MM.1S (cell line): ENCODE results near the gene ZNF778.

ENCODE experiments used
- DNase-seq: peaks from one replicate; pipeline ENCODE4 v3.0.0-alpha.2; 2015
- H2AFZ ChIP-seq: fragments of 300-600 bp; sonication (generic); 2 replicates; pipeline ENCODE4 v1.6.0; 2016; ENCODE audit warnings: antibody characterized with exemption, low read length
- H3F3A ChIP-seq: fragments of 300-600 bp; sonication (generic); 2 replicates; pipeline ENCODE4 v1.6.1; 2016; ENCODE audit warnings: mild to moderate bottlenecking, antibody characterized with exemption, low read length, moderate library complexity, mixed read lengths; ENCODE audit not compliant: insufficient read depth
- H3K27ac ChIP-seq: fragments of 300-600 bp; sonication (generic); 2 replicates; pipeline ENCODE4 v1.5.1; 2016; ENCODE audit warnings: mild to moderate bottlenecking, low read length
- H3K27me3 ChIP-seq: fragments of 300-600 bp; sonication (generic); replicated peaks from 2 replicates; pipeline ENCODE4 v1.6.0; 2016; ENCODE audit warnings: low read length; ENCODE audit not compliant: insufficient read depth
- H3K36me3 ChIP-seq: fragments of 300-600 bp; sonication (generic); replicated peaks from 2 replicates; pipeline ENCODE4 v1.6.1; 2016; ENCODE audit warnings: mild to moderate bottlenecking, low read length, mixed read lengths; ENCODE audit not compliant: insufficient read depth
- H3K4me1 ChIP-seq: fragments of 300-600 bp; sonication (generic); 2 replicates; pipeline ENCODE4 v1.6.1; 2016; ENCODE audit warnings: low read length, mixed read lengths
- H3K4me2 ChIP-seq: fragments of 300-600 bp; sonication (generic); 2 replicates; pipeline ENCODE4 v1.6.0; 2016; ENCODE audit warnings: low read depth, low read length
- H3K4me3 ChIP-seq: fragments of 300-600 bp; sonication (generic); 2 replicates; pipeline ENCODE4 v1.5.1; 2016; ENCODE audit warnings: low read length, mixed read lengths
- H3K79me2 ChIP-seq: fragments of 300-600 bp; sonication (generic); 2 replicates; pipeline ENCODE4 v1.6.1; 2016; ENCODE audit warnings: mixed run types, low read length, mixed read lengths
- H3K9ac ChIP-seq: fragments of 300-600 bp; sonication (generic); 2 replicates; pipeline ENCODE4 v1.6.1; 2016; ENCODE audit warnings: low read length, mixed read lengths
- H3K9me2 ChIP-seq: fragments of 300-600 bp; sonication (generic); replicated peaks from 2 replicates; pipeline ENCODE4 v1.6.1; 2016; ENCODE audit warnings: mild to moderate bottlenecking, low read length, mixed read lengths; ENCODE audit not compliant: insufficient read depth
- H3K9me3 ChIP-seq: fragments of 300-600 bp; sonication (generic); replicated peaks from 2 replicates; pipeline ENCODE4 v1.6.1; 2016; ENCODE audit warnings: mild to moderate bottlenecking, low read length, mixed read lengths; ENCODE audit not compliant: insufficient read depth
- H4K20me1 ChIP-seq: fragments of 300-600 bp; sonication (generic); 2 replicates; pipeline ENCODE4 v1.6.1; 2016; ENCODE audit warnings: mild to moderate bottlenecking, low read length, moderate library complexity, mixed read lengths; ENCODE audit not compliant: insufficient read depth
- EZH2 ChIP-seq: fragments of 300-600 bp; sonication (generic); optimal IDR thresholded peaks from 2 replicates; pipeline ENCODE3; 2017; ENCODE audit warnings: low read depth, mild to moderate bottlenecking, antibody characterized with exemption, low read length, mixed read lengths
- EZH2phosphoT487 ChIP-seq: fragments of 300-600 bp; sonication (generic); IDR thresholded peaks from 2 replicates; pipeline ENCODE4 v1.6.1; 2018; ENCODE audit warnings: antibody characterized with exemption, low read length
- TF ChIP-seq, protein P1 (sequence below): fragments of 300-600 bp; sonication (generic); IDR thresholded peaks from 2 replicates; pipeline ENCODE4 v1.5.1; 2016; ENCODE audit warnings: antibody characterized with exemption, low read length, mixed read lengths

ZNF778 gene

DNA sequence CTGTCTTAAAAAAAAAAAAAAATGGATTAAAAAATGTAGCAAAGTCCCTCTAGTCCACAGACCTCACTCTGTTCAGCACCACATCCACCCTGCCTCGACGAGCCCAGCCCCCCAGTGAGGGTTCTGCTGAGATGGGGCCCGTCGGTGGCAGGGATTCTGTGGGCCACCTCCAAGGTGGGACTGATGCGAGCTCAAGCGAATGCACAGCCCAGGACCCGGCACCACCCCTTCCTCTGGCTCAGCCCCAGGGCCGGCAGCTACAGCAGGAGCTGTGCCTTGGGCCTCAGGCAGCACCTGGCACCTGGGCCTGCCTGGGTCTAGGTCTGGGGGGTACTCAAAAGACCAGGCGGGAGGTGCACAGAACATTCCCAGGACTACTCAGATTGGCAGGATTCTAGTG is 59.5 kb downstream of the ZNF778 start:
- Histone ChIP-seq H3K9me2 (no peaks in the 10 kb centered on the region), H3K36me3 (no peaks in the 10 kb centered on the region), H3K27me3 (no peaks in the 10 kb centered on the region), H2AFZ (no peak overlapping the region), H3K79me2 (no peaks in the 10 kb centered on the region), H3F3A (no peaks in the 10 kb centered on the region), H3K4me1 (no peaks in the 10 kb centered on the region), H3K9me3 (no peaks in the 10 kb centered on the region), H3K4me2 (no peak overlapping the region), H3K9ac (no peak overlapping the region), H3K4me3 (no peak overlapping the region), H3K27ac (no peak overlapping the region), H4K20me1 (no peaks in the 10 kb centered on the region)
- TF ChIP-seq EZH2phosphoT487 (no peak), EZH2 (no peak)
- TF ChIP-seq, protein P1, sequence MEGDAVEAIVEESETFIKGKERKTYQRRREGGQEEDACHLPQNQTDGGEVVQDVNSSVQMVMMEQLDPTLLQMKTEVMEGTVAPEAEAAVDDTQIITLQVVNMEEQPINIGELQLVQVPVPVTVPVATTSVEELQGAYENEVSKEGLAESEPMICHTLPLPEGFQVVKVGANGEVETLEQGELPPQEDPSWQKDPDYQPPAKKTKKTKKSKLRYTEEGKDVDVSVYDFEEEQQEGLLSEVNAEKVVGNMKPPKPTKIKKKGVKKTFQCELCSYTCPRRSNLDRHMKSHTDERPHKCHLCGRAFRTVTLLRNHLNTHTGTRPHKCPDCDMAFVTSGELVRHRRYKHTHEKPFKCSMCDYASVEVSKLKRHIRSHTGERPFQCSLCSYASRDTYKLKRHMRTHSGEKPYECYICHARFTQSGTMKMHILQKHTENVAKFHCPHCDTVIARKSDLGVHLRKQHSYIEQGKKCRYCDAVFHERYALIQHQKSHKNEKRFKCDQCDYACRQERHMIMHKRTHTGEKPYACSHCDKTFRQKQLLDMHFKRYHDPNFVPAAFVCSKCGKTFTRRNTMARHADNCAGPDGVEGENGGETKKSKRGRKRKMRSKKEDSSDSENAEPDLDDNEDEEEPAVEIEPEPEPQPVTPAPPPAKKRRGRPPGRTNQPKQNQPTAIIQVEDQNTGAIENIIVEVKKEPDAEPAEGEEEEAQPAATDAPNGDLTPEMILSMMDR = no peak
- DNase-seq = no peak

DNA sequence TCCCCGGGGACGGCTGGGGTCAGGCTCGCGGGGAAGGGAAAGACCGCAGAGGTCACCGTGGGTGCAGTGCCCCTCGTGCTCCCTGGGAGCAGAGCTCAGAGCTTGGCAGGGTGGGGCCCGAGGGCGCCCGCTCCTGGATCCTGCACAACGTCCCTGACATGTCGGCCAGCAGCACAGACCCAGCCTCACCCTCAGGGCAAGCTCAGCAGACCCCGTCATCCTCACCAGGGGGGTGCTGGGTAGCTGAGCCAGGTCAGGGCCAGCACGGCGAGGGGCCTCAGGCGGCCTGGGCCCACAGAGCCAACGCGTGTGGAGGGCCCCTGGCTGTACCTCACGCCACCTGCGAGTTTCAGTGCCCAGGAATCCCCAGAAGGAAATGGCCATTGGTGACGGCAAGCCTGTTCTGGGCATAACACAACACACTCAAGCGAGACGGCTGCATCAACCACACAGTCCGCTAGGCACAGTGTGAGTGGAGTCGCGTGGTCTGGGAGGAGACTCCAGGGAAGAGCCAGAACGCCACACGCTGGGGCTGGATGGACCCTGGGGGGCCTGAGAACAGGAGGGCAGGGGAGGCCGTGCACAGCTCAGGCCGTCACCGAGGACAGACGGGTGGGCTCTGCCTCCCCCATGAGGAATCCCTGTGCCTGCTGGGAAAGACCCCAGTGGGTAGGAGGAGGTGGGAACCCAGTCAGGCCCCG is 60.3 kb downstream of the ZNF778 start:
- H3K4me3 ChIP-seq = no peak overlapping the region
- H3K9ac ChIP-seq = no peak overlapping the region
- H3K27ac ChIP-seq = no peak overlapping the region
- H3F3A ChIP-seq = no peaks in the 10 kb centered on the region
- H3K27me3 ChIP-seq = no peaks in the 10 kb centered on the region
- no peaks in the 10 kb centered on the region for H3K79me2 ChIP-seq
- H3K9me3 ChIP-seq = no peaks in the 10 kb centered on the region
- no peaks in the 10 kb centered on the region for H3K4me1 ChIP-seq
- H3K4me2 ChIP-seq = no peak overlapping the region
- H3K9me2 ChIP-seq = no peaks in the 10 kb centered on the region
- H4K20me1 ChIP-seq = no peaks in the 10 kb centered on the region
- no peaks in the 10 kb centered on the region for H3K36me3 ChIP-seq
- no peak overlapping the region for H2AFZ ChIP-seq
- DNase-seq = no peak
- TF ChIP-seq EZH2phosphoT487 (no peak), EZH2 (no peak)
- TF ChIP-seq, protein P1 = no peak

DNA sequence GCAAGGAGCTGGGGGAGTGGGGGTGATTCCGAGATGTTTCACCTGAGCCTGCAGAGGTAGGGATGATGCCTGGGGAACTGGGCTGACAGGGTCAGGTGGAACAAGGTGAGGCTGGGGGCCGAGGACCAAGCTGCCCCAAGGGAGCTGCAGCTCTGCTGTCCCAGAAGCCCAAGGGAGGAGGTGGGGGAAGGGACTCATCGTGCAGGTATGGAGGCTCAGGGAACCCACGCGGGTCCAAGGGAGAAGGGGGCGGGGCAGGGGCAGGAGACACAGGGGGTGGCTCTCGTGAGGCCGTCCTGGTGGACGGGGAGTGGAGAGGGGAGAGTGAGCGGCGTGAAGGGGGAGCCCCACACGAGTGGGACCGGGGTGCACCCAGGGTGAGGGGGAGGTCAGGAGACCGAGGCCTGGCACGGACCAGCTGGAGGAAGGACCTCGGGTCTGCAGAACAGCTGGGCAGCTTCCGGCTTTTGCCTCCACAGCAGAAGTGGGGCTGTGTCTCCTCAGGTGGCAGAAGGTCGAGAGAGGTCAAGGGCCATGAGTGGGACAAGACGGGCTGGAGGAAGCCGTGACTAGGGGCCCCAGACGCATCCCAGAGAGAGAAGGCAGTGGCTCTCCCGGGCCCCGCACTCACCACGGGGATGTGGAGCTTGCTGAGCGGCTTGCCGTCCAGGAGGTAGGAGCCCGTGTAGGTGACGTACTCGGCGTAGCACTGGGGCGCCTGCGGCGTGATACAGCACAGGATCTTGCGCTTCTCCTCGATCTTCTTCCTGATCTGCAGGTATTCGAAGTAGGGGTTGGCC is 61.1 kb downstream of the ZNF778 start:
- Histone ChIP-seq H3K9ac (no peak overlapping the region), H3K27me3 (no peaks in the 10 kb centered on the region), H3F3A (no peaks in the 10 kb centered on the region), H3K79me2 (no peaks in the 10 kb centered on the region), H3K36me3 (no peaks in the 10 kb centered on the region), H2AFZ (no peak overlapping the region), H3K4me1 (no peaks in the 10 kb centered on the region), H3K9me2 (no peaks in the 10 kb centered on the region), H3K27ac (no peak overlapping the region), H3K9me3 (no peaks in the 10 kb centered on the region), H3K4me3 (no peak overlapping the region), H3K4me2 (no peak overlapping the region), H4K20me1 (no peaks in the 10 kb centered on the region)
- DNase-seq = no peak
- TF ChIP-seq, protein P1 = no peak
- no peak for TF ChIP-seq EZH2
- TF ChIP-seq EZH2phosphoT487 = no peak
